Uterus (tissue), 4 donors: Measurements from ENCODE around the gene WWOX. TPM values are rescaled to one million over a fixed set of nuclear protein-coding genes. Genes with fewer than 3 reads are reported as not detected.

ENCODE experiments used
- DNase-seq, 2 donors: peaks; one replicate each; pipeline ENCODE4 v3.0.0-alpha.2; 2019 to 2020
- H3K27ac ChIP-seq, 2 donors: fragments of 200-600 bp; sonication (generic); 1 replicate in 1 of 2; 2 replicates in 1 of 2; pipeline ENCODE4 v1.5.1; 2016 to 2018
- H3K27me3 ChIP-seq, 2 donors: fragments of 200-600 bp; sonication (generic); one replicate each; pipeline ENCODE4 v1.5.1; 2018 to 2019; ENCODE audit warnings: control low read depth in 1 of 2
- H3K36me3 ChIP-seq, 2 donors: fragments of 200-600 bp; sonication (generic); one replicate each; pipeline ENCODE4 v1.5.1; 2019; ENCODE audit warnings: control low read depth in 1 of 2
- H3K4me1 ChIP-seq, 2 donors: fragments of 200-600 bp; sonication (generic); one replicate each; pipeline ENCODE4 v1.5.1; 2018 to 2019; ENCODE audit warnings: control low read depth in 1 of 2
- H3K4me3 ChIP-seq, 2 donors: fragments of 200-600 bp; sonication (generic); 1 replicate in 1 of 2; 2 replicates in 1 of 2; pipeline ENCODE4 v1.5.1; 2018 to 2019; ENCODE audit warnings: mild to moderate bottlenecking in 1 of 2
- H3K9me3 ChIP-seq, 2 donors: fragments of 200-600 bp; sonication (generic); one replicate each; pipeline ENCODE4 v1.5.1; 2019; ENCODE audit warnings: control low read depth in 1 of 2
- POLR2A ChIP-seq, 2 donors: fragments of 450-650 bp; IDR thresholded peaks; one replicate each; pipeline ENCODE4 v1.6.1; 2016; ENCODE audit warnings: antibody characterized with exemption in 2 of 2, mild to moderate bottlenecking in 1 of 2, moderate library complexity in 1 of 2
- intact Hi-C: fragments of 100-400 bp; cut with DNase I; formaldehyde crosslinking; loops from one replicate; pipeline ENCODE4 v1.15.1; 2023; ENCODE audit warnings: low total_unique reads
- total RNA-seq, 4 donors: library from RNA; depleted of rRNA in 3 of 4; stranded (reverse); fragments of >200 nt in 3 of 4; gene quantifications; one replicate each; pipeline versions ENCODE4 v1.1.0 to v1.2.4, GENCODE V29; 2014 to 2023
- TF ChIP-seq, protein P1 (sequence below), 4 experiments: fragments of 200-600 bp in 2 of 4; fragments of 450-650 bp in 2 of 4; sonication (generic) in 2 of 4; IDR thresholded peaks; one replicate each; pipeline ENCODE4 v1.5.1; 2016 to 2019; ENCODE audit warnings: antibody characterized with exemption in 4 of 4, mild to moderate bottlenecking in 2 of 4, moderate library complexity in 1 of 4
- donor health status: DM: yes; HTN: yes; CAD: no.

The WWOX gene
- total RNA-seq, 4 donors from 2014 or later: 34.1 to 99.9 (median 55.8) TPM

DNA sequence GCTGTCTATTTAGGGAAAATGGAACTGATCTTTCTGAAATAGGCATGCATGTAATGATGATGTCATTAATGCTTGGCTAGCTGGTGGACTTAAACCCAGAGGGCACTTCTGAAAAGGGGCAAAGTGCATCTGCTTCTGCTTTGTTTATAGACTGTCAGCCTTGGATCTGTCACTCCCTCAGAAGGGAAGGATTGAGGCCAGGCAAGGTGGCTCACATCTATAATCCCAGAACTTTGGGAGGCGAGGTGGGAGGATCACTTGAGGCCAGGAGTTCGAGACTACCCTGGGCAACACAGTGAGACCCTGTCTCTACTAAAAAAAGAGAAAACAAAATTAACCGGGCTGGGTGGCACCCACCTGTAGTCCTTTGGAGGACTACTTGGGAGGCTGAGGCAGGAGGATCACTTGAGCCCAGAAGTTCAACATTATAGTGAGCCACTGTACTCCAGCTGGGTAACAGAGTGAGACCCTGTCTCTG lies 185.5 kb downstream of the WWOX start:
- Histone ChIP-seq H3K9me3 (no peaks in the 10 kb centered on the region), H3K4me3 (no peak overlapping the region), H3K27me3 (no peaks in the 10 kb centered on the region), H3K4me1 (no peaks in the 10 kb centered on the region), H3K36me3 (no peaks in the 10 kb centered on the region), H3K27ac (no peak overlapping the region)
- DNase-seq: no peak
- TF ChIP-seq POLR2A (IDR thresholded peaks at IDR 0.05): no peak
- TF ChIP-seq, protein P1, sequence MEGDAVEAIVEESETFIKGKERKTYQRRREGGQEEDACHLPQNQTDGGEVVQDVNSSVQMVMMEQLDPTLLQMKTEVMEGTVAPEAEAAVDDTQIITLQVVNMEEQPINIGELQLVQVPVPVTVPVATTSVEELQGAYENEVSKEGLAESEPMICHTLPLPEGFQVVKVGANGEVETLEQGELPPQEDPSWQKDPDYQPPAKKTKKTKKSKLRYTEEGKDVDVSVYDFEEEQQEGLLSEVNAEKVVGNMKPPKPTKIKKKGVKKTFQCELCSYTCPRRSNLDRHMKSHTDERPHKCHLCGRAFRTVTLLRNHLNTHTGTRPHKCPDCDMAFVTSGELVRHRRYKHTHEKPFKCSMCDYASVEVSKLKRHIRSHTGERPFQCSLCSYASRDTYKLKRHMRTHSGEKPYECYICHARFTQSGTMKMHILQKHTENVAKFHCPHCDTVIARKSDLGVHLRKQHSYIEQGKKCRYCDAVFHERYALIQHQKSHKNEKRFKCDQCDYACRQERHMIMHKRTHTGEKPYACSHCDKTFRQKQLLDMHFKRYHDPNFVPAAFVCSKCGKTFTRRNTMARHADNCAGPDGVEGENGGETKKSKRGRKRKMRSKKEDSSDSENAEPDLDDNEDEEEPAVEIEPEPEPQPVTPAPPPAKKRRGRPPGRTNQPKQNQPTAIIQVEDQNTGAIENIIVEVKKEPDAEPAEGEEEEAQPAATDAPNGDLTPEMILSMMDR (IDR thresholded peaks at IDR 0.05): no peak
- intact Hi-C loops: no loop called here

DNA sequence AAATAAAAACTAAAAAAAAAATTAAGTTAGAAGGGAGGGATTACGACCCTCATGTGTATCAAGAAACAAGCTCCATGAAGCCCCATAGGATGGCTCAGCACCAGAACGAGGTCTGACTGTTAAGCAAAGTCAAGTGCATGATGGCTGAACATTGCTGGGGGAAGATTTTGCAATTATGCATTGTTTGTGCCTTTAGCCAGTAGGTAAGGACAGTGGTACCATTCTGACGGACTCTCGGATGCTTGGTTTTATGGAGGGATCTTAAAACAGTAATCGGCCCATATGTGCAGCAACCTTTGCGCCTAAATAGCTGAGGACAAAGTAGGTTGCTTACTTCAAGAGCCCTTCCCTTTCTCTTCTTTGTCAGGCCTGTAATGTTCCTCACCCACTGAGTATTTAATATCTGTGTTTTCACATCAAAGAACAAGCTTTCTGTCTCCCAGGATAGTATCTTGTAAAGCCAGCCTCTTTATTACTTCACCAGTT lies 186.0 kb downstream of the WWOX start:
- Histone ChIP-seq H3K27me3 (no peaks in the 10 kb centered on the region), H3K9me3 (no peaks in the 10 kb centered on the region), H3K4me3 (no peak overlapping the region), H3K36me3 (no peaks in the 10 kb centered on the region), H3K27ac (no peak overlapping the region), H3K4me1 (no peaks in the 10 kb centered on the region)
- intact Hi-C loops: no loop called here
- no peak for TF ChIP-seq POLR2A (IDR thresholded peaks at IDR 0.05)
- TF ChIP-seq, protein P1 (IDR thresholded peaks at IDR 0.05): no peak
- DNase-seq: no peak

DNA sequence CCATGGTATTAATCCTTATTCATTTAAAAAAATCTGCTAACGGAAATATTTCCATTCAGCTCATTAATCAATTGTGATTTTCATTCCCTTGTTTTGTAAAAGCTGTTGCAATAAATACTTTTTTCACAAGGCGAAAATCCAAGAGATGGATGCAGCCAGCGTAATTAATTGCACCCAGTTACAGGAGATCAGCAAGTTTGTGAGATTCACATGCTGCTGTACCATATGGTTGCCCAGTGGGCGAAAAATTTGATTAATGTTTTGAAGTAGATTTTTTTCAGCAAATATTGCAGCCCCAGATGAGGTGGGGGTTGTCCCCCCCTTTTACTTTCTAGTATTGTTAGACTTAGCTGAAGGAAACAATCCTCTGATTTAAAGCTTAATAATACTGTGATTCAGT lies 186.6 kb downstream of the WWOX start:
- intact Hi-C loops: no loop called here
- Histone ChIP-seq H3K27ac (no peak overlapping the region), H3K27me3 (no peaks in the 10 kb centered on the region), H3K9me3 (no peaks in the 10 kb centered on the region), H3K4me3 (no peak overlapping the region), H3K4me1 (no peaks in the 10 kb centered on the region), H3K36me3 (no peaks in the 10 kb centered on the region)
- TF ChIP-seq, protein P1 (IDR thresholded peaks at IDR 0.05): no peak
- TF ChIP-seq POLR2A (IDR thresholded peaks at IDR 0.05): no peak
- DNase-seq: no peak

DNA sequence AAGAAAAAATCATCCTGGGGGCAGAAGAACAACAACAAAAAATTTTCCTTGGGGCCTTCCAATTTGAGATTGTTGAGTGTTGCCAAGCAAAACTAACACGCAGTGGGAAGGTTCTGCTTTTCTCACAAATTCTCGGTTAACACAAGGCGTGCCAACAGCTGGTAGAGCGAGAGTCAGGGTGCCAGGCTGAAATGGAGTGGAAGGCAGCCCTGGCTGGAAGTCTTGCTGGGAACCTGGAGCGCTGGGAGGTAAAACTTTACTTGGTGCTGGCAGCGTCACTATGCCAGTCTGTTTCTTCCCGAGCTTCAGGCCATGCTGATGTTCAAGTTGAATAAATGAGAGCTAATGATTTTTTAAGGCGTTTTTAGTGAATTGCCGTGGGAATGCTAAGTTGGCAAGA lies 189.4 kb downstream of the WWOX start:
- TF ChIP-seq POLR2A (IDR thresholded peaks at IDR 0.05): no peak
- TF ChIP-seq, protein P1 (IDR thresholded peaks at IDR 0.05): no peak
- H3K4me1 ChIP-seq: no peaks in the 10 kb centered on the region
- intact Hi-C loops: no loop called here
- no peaks in the 10 kb centered on the region for H3K36me3 ChIP-seq
- no peaks in the 10 kb centered on the region for H3K27me3 ChIP-seq
- no peaks in the 10 kb centered on the region for H3K9me3 ChIP-seq
- H3K27ac ChIP-seq: no peak overlapping the region
- DNase-seq: no peak
- no peak overlapping the region for H3K4me3 ChIP-seq

DNA sequence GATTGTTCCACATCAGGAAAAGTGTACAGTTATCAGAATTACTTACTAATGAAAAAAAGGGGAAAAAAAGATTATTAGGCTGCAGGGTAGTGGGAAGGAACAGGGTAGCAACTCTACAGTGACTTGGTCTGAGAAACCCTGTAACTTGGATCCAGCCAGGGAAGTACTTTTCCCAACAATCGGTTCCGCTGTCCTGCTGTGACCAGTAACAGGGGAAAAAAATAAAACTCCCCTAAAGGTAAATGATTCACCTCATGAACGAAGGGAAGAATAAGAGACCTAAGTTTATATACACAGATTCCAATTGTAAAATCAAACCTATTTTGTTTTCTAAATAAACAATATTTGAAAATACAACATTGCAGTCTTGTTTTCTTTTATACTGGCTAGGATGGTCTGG lies 189.9 kb downstream of the WWOX start:
- Histone ChIP-seq H3K4me3 (no peak overlapping the region), H3K9me3 (no peaks in the 10 kb centered on the region), H3K36me3 (no peaks in the 10 kb centered on the region), H3K27ac (no peak overlapping the region), H3K27me3 (no peaks in the 10 kb centered on the region), H3K4me1 (no peaks in the 10 kb centered on the region)
- TF ChIP-seq, protein P1 (IDR thresholded peaks at IDR 0.05): no peak
- TF ChIP-seq POLR2A (IDR thresholded peaks at IDR 0.05): no peak
- DNase-seq: no peak
- intact Hi-C loops: no loop called here
